H1 (cell line): ENCODE data around the gene PRR33.

Experiments used
- HDAC6 ChIP-seq: IDR thresholded peaks from one replicate; pipeline ENCODE4 v1.7.1; 2012; ENCODE audit warnings: low read depth, mild to moderate bottlenecking, inconsistent platforms, low read length, moderate library complexity
- RAD21 ChIP-seq, 2 experiments: IDR thresholded peaks in 1 of 2; conservative IDR thresholded peaks in 1 of 2; 2 replicates each; pipeline ENCODE4 v1.6.1; 2011; ENCODE audit warnings: low read depth in 2 of 2, low read length in 2 of 2, improper control_type of control experiment in 1 of 2, inconsistent platforms in 1 of 2, mild to moderate bottlenecking in 1 of 2, moderate library complexity in 1 of 2
- SP2 ChIP-seq: IDR thresholded peaks from 2 replicates; pipeline ENCODE4 v1.6.1; 2012; ENCODE audit warnings: mild to moderate bottlenecking, low read length, inconsistent platforms
- TAF1 ChIP-seq: IDR thresholded peaks from 2 replicates; pipeline ENCODE4 v1.6.1; 2011; ENCODE audit warnings: mild to moderate bottlenecking, low read depth, low read length
- YY1 ChIP-seq: IDR thresholded peaks from 2 replicates; pipeline ENCODE4 v1.6.1; 2011; ENCODE audit warnings: low read depth, mild to moderate bottlenecking, low read length
- TF ChIP-seq, protein P1 (sequence below), 3 experiments: IDR thresholded peaks; 1 replicate in 2 of 3; 2 replicates in 1 of 3; pipeline versions ENCODE4 v1.5.1 to v1.6.1; 2011; ENCODE audit warnings: low read length in 3 of 3, mild to moderate bottlenecking in 3 of 3, inconsistent platforms in 2 of 3, low read depth in 1 of 3, moderate library complexity in 1 of 3; ENCODE audit not compliant: insufficient read depth in 1 of 3; ENCODE audit errors: control extremely low read depth in 1 of 3
- TF ChIP-seq, protein P2 (sequence below): fragments of 300-600 bp; sonication (generic); IDR thresholded peaks from 2 replicates; pipeline ENCODE4 v1.7.1; 2012; ENCODE audit warnings: low read length, moderate library complexity, mild to moderate bottlenecking, inconsistent platforms; ENCODE audit not compliant: insufficient replicate concordance

DNA sequence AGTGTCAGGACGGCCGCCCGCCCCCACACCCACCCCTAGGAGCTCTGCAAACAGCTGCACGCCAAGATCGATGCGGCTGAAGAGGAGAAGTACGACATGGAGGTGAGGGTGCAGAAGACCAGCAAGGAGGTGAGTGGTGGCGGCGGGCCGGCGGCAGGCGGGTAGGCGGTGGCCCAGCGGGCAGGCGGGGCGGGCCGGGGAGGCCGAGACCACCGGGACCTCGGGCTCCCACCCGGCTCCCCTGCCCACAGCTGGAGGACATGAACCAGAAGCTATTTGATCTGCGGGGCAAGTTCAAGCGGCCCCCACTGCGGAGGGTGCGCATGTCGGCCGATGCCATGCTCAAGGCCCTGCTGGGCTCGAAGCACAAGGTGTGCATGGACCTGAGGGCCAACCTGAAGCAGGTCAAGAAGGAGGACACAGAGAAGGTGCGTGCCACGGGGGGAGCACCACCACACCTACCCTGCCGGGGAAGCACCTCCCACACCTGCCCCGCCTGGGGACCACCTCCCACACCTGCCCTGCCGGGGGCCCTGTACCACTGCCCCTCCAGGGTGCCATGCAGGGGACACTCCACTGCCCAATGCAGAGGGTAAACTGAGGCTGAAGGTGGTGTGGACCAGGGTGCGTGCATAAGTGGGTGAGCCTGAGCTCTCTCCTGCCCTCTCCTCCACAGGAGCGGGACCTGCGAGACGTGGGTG, 50.8 kb downstream of the PRR33 start:
- TF ChIP-seq, protein P1, sequence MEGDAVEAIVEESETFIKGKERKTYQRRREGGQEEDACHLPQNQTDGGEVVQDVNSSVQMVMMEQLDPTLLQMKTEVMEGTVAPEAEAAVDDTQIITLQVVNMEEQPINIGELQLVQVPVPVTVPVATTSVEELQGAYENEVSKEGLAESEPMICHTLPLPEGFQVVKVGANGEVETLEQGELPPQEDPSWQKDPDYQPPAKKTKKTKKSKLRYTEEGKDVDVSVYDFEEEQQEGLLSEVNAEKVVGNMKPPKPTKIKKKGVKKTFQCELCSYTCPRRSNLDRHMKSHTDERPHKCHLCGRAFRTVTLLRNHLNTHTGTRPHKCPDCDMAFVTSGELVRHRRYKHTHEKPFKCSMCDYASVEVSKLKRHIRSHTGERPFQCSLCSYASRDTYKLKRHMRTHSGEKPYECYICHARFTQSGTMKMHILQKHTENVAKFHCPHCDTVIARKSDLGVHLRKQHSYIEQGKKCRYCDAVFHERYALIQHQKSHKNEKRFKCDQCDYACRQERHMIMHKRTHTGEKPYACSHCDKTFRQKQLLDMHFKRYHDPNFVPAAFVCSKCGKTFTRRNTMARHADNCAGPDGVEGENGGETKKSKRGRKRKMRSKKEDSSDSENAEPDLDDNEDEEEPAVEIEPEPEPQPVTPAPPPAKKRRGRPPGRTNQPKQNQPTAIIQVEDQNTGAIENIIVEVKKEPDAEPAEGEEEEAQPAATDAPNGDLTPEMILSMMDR (IDR thresholded peaks at IDR 0.05; ENCODE audit: control extremely low read depth in 1 of 3, insufficient read depth in 1 of 3, low read depth in 1 of 3, low read length in 3 of 3) = no peak
- TF ChIP-seq RAD21 (IDR thresholded peaks at IDR 0.05 in 1 of 2, conservative IDR thresholded peaks at IDR 0.05 in 1 of 2; ENCODE audit: low read depth in 2 of 2, low read length in 2 of 2) (no peak), TAF1 (no peak), YY1 (no peak), SP2 (no peak), HDAC6 (no peak)
- TF ChIP-seq, protein P2, sequence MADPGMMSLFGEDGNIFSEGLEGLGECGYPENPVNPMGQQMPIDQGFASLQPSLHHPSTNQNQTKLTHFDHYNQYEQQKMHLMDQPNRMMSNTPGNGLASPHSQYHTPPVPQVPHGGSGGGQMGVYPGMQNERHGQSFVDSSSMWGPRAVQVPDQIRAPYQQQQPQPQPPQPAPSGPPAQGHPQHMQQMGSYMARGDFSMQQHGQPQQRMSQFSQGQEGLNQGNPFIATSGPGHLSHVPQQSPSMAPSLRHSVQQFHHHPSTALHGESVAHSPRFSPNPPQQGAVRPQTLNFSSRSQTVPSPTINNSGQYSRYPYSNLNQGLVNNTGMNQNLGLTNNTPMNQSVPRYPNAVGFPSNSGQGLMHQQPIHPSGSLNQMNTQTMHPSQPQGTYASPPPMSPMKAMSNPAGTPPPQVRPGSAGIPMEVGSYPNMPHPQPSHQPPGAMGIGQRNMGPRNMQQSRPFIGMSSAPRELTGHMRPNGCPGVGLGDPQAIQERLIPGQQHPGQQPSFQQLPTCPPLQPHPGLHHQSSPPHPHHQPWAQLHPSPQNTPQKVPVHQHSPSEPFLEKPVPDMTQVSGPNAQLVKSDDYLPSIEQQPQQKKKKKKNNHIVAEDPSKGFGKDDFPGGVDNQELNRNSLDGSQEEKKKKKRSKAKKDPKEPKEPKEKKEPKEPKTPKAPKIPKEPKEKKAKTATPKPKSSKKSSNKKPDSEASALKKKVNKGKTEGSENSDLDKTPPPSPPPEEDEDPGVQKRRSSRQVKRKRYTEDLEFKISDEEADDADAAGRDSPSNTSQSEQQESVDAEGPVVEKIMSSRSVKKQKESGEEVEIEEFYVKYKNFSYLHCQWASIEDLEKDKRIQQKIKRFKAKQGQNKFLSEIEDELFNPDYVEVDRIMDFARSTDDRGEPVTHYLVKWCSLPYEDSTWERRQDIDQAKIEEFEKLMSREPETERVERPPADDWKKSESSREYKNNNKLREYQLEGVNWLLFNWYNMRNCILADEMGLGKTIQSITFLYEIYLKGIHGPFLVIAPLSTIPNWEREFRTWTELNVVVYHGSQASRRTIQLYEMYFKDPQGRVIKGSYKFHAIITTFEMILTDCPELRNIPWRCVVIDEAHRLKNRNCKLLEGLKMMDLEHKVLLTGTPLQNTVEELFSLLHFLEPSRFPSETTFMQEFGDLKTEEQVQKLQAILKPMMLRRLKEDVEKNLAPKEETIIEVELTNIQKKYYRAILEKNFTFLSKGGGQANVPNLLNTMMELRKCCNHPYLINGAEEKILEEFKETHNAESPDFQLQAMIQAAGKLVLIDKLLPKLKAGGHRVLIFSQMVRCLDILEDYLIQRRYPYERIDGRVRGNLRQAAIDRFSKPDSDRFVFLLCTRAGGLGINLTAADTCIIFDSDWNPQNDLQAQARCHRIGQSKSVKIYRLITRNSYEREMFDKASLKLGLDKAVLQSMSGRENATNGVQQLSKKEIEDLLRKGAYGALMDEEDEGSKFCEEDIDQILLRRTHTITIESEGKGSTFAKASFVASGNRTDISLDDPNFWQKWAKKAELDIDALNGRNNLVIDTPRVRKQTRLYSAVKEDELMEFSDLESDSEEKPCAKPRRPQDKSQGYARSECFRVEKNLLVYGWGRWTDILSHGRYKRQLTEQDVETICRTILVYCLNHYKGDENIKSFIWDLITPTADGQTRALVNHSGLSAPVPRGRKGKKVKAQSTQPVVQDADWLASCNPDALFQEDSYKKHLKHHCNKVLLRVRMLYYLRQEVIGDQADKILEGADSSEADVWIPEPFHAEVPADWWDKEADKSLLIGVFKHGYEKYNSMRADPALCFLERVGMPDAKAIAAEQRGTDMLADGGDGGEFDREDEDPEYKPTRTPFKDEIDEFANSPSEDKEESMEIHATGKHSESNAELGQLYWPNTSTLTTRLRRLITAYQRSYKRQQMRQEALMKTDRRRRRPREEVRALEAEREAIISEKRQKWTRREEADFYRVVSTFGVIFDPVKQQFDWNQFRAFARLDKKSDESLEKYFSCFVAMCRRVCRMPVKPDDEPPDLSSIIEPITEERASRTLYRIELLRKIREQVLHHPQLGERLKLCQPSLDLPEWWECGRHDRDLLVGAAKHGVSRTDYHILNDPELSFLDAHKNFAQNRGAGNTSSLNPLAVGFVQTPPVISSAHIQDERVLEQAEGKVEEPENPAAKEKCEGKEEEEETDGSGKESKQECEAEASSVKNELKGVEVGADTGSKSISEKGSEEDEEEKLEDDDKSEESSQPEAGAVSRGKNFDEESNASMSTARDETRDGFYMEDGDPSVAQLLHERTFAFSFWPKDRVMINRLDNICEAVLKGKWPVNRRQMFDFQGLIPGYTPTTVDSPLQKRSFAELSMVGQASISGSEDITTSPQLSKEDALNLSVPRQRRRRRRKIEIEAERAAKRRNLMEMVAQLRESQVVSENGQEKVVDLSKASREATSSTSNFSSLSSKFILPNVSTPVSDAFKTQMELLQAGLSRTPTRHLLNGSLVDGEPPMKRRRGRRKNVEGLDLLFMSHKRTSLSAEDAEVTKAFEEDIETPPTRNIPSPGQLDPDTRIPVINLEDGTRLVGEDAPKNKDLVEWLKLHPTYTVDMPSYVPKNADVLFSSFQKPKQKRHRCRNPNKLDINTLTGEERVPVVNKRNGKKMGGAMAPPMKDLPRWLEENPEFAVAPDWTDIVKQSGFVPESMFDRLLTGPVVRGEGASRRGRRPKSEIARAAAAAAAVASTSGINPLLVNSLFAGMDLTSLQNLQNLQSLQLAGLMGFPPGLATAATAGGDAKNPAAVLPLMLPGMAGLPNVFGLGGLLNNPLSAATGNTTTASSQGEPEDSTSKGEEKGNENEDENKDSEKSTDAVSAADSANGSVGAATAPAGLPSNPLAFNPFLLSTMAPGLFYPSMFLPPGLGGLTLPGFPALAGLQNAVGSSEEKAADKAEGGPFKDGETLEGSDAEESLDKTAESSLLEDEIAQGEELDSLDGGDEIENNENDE = no peak
